ENCODE data around the gene PLPP3.

- no peak for TF ChIP-seq NFRKB (IDR thresholded peaks at IDR 0.05)
- TF ChIP-seq CTBP1 (IDR thresholded peaks at IDR 0.05; ENCODE audit: borderline replicate concordance): no peak
- no peak for TF ChIP-seq TARDBP (IDR thresholded peaks at IDR 0.05)
- no peak for TF ChIP-seq BHLHE40 (IDR thresholded peaks at IDR 0.05; ENCODE audit: borderline replicate concordance)
- TF ChIP-seq SUZ12 (IDR thresholded peaks at IDR 0.05): no peak
- no peak for TF ChIP-seq FOXA1 (IDR thresholded peaks at IDR 0.05)
- no peak for TF ChIP-seq PKNOX1 (IDR thresholded peaks at IDR 0.05)
Observed at GRCh38 chr1:56585985-56586384, 6.6 kb upstream of the PLPP3 start.

Data from HEK293T (cell line).